Measurements from ENCODE around the gene TRIM71.

The TRIM71 gene

GRCh38 chr3:32856355-32856889 lies 38.6 kb downstream of the TRIM71 start:
- Histone ChIP-seq H3K9ac (ENCODE audit: low read depth, low read length) (no peak overlapping the region), H4K20me1 (ENCODE audit: insufficient read depth, low read length) (no peaks in the 10 kb centered on the region), H3K27ac (ENCODE audit: low read length) (no peak overlapping the region), H2AFZ (ENCODE audit: low read depth, low read length) (no peak overlapping the region), H3K4me3 (ENCODE audit: low read depth in 1 of 2, low read length in 2 of 2) (no peak overlapping the region), H3K4me2 (ENCODE audit: insufficient read depth, low read length) (no peak overlapping the region), H3K9me3 (ENCODE audit: insufficient read depth, low read length, severe bottlenecking) (no peaks in the 10 kb centered on the region), H3K27me3 (ENCODE audit: insufficient read depth, low read length, poor library complexity) (no peaks in the 10 kb centered on the region), H3K4me1 (ENCODE audit: insufficient read depth, low read length) (no peaks in the 10 kb centered on the region), H3K36me3 (ENCODE audit: insufficient read depth, low read length) (no peaks in the 10 kb centered on the region), H3K79me2 (ENCODE audit: insufficient read depth, low read length) (no peaks in the 10 kb centered on the region)
- no peak for TF ChIP-seq EZH2 (IDR thresholded peaks at IDR 0.05; ENCODE audit: borderline replicate concordance, low read depth, low read length, severe bottlenecking)
- DNase-seq (no peak), ATAC-seq (ENCODE audit: insufficient read depth, low read depth) (no peak)

- Histone ChIP-seq H3K9me3 (ENCODE audit: insufficient read depth, low read length, severe bottlenecking) (no peaks in the 10 kb centered on the region), H3K4me1 (ENCODE audit: insufficient read depth, low read length) (no peaks in the 10 kb centered on the region), H3K4me3 (ENCODE audit: low read depth in 1 of 2, low read length in 2 of 2) (no peak overlapping the region), H3K27ac (ENCODE audit: low read length) (no peak overlapping the region), H3K79me2 (ENCODE audit: insufficient read depth, low read length) (no peaks in the 10 kb centered on the region), H3K36me3 (ENCODE audit: insufficient read depth, low read length) (no peaks in the 10 kb centered on the region), H3K4me2 (ENCODE audit: insufficient read depth, low read length) (no peak overlapping the region), H3K27me3 (ENCODE audit: insufficient read depth, low read length, poor library complexity) (no peaks in the 10 kb centered on the region), H2AFZ (ENCODE audit: low read depth, low read length) (no peak overlapping the region), H4K20me1 (ENCODE audit: insufficient read depth, low read length) (no peaks in the 10 kb centered on the region), H3K9ac (ENCODE audit: low read depth, low read length) (no peak overlapping the region)
- ATAC-seq (ENCODE audit: insufficient read depth, low read depth) (no peak), DNase-seq (no peak)
- no peak for TF ChIP-seq CTCF (IDR thresholded peaks at IDR 0.05; ENCODE audit: borderline replicate concordance, extremely low read depth, low read length, poor library complexity, severe bottlenecking)
- TF ChIP-seq EZH2 (IDR thresholded peaks at IDR 0.05; ENCODE audit: borderline replicate concordance, low read depth, low read length, severe bottlenecking): no peak
Observed at GRCh38 chr3:32856901-32857507, 39.2 kb downstream of the TRIM71 start.

- DNase-seq: no peak
- no peaks in the 10 kb centered on the region for H3K4me1 ChIP-seq (ENCODE audit: insufficient read depth, low read length)
- no peak for TF ChIP-seq EZH2 (IDR thresholded peaks at IDR 0.05; ENCODE audit: borderline replicate concordance, low read depth, low read length, severe bottlenecking)
- no peak for TF ChIP-seq CTCF (IDR thresholded peaks at IDR 0.05; ENCODE audit: borderline replicate concordance, extremely low read depth, low read length, poor library complexity, severe bottlenecking)
- H3K27ac ChIP-seq (ENCODE audit: low read length): no peak overlapping the region
- H3K9ac ChIP-seq (ENCODE audit: low read depth, low read length): no peak overlapping the region
- H4K20me1 ChIP-seq (ENCODE audit: insufficient read depth, low read length): no peaks in the 10 kb centered on the region
- no peak overlapping the region for H2AFZ ChIP-seq (ENCODE audit: low read depth, low read length)
- no peak overlapping the region for H3K4me2 ChIP-seq (ENCODE audit: insufficient read depth, low read length)
- no peak overlapping the region for H3K4me3 ChIP-seq (ENCODE audit: low read depth in 1 of 2, low read length in 2 of 2)
- no peaks in the 10 kb centered on the region for H3K27me3 ChIP-seq (ENCODE audit: insufficient read depth, low read length, poor library complexity)
- no peaks in the 10 kb centered on the region for H3K36me3 ChIP-seq (ENCODE audit: insufficient read depth, low read length)
- H3K9me3 ChIP-seq (ENCODE audit: insufficient read depth, low read length, severe bottlenecking): no peaks in the 10 kb centered on the region
- ATAC-seq (ENCODE audit: insufficient read depth, low read depth): no peak
- no peaks in the 10 kb centered on the region for H3K79me2 ChIP-seq (ENCODE audit: insufficient read depth, low read length)
Observed at GRCh38 chr3:32857921-32858320, 40.1 kb downstream of the TRIM71 start.

DNA sequence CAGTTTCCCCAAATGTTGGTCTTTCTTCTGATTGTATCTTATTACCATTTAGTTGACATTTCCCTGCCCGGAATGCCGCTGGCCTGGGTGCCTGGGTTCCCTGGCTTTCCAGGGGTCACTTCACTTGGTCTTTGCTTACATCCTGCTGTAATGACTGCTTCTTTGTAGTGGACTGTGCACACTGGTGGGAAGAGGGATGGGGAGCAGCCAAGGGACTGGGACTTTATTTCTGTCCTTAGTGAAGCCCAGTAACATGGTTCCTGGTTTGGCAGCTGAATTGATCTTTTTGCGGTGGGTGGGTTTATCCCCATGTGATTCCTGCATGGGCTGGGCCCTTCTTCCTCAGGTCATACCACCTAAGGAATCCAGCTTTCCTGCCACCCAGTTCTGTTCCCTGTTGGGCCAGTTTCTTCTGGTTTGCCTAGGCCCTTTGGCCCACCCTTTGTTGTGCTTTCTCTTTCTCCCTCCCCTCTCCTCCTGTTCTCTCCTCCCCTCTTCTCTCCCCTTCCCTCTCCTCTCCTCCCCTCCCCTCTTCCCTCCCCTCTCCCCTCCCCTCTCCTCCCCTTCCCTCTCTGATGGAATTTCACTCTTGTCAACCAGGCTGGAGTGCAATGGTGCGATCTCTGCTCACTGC lies 41.9 kb downstream of the TRIM71 start:
- no peaks in the 10 kb centered on the region for H3K9me3 ChIP-seq (ENCODE audit: insufficient read depth, low read length, severe bottlenecking)

More for the DNA sequence above, 41.9 kb downstream of the TRIM71 start:
- Histone ChIP-seq H4K20me1 (ENCODE audit: insufficient read depth, low read length) (no peaks in the 10 kb centered on the region), H3K79me2 (ENCODE audit: insufficient read depth, low read length) (no peaks in the 10 kb centered on the region), H3K9ac (ENCODE audit: low read depth, low read length) (no peak overlapping the region), H3K4me2 (ENCODE audit: insufficient read depth, low read length) (no peak overlapping the region), H2AFZ (ENCODE audit: low read depth, low read length) (no peak overlapping the region), H3K4me3 (ENCODE audit: low read depth in 1 of 2, low read length in 2 of 2) (no peak overlapping the region), H3K4me1 (ENCODE audit: insufficient read depth, low read length) (no peaks in the 10 kb centered on the region), H3K27ac (ENCODE audit: low read length) (no peak overlapping the region), H3K36me3 (ENCODE audit: insufficient read depth, low read length) (no peaks in the 10 kb centered on the region), H3K27me3 (ENCODE audit: insufficient read depth, low read length, poor library complexity) (no peaks in the 10 kb centered on the region)
- DNase-seq (no peak), ATAC-seq (ENCODE audit: insufficient read depth, low read depth) (no peak)
- TF ChIP-seq EZH2 (IDR thresholded peaks at IDR 0.05; ENCODE audit: borderline replicate concordance, low read depth, low read length, severe bottlenecking): no peak
- TF ChIP-seq CTCF (IDR thresholded peaks at IDR 0.05; ENCODE audit: borderline replicate concordance, extremely low read depth, low read length, poor library complexity, severe bottlenecking): no peak

All from DND-41 (cell line).